OCI-LY1 (cell line): ENCODE results near the gene GLIS1.

Experiments used
- H2AFZ ChIP-seq: fragments of 200-600 bp; sonication (generic), shearing (Covaris generic); 2 replicates; pipeline ENCODE4 v1.6.0; 2014; ENCODE audit warnings: antibody characterized with exemption, mild to moderate bottlenecking, low read length
- H3F3A ChIP-seq: fragments of 200-600 bp; sonication (generic), shearing (Covaris generic); 2 replicates; pipeline ENCODE4 v1.6.0; 2014; ENCODE audit warnings: mild to moderate bottlenecking, antibody characterized with exemption, low read length, moderate library complexity; ENCODE audit not compliant: insufficient read depth
- H3K27ac ChIP-seq: fragments of 200-600 bp; sonication (generic); 2 replicates; pipeline ENCODE4 v1.5.1; 2014; ENCODE audit warnings: low read length, mixed run types, mild to moderate bottlenecking, low read depth; ENCODE audit not compliant: poor library complexity, severe bottlenecking
- H3K27me3 ChIP-seq: fragments of 200-600 bp; sonication (generic); 2 replicates; pipeline ENCODE4 v1.6.0; 2014; ENCODE audit warnings: antibody characterized with exemption, mild to moderate bottlenecking, low read length, moderate library complexity; ENCODE audit not compliant: insufficient read depth
- H3K36me3 ChIP-seq: fragments of 200-600 bp; sonication (generic); 2 replicates; pipeline ENCODE4 v1.6.1; 2014; ENCODE audit warnings: mild to moderate bottlenecking, antibody characterized with exemption, low read length, moderate library complexity, mixed read lengths; ENCODE audit not compliant: insufficient read depth
- H3K4me1 ChIP-seq: fragments of 200-600 bp; sonication (generic); 2 replicates; pipeline ENCODE4 v1.5.1; 2014; ENCODE audit warnings: mild to moderate bottlenecking, low read length, moderate library complexity; ENCODE audit not compliant: insufficient read depth, severe bottlenecking
- H3K4me2 ChIP-seq: fragments of 200-600 bp; sonication (generic), shearing (Covaris generic); 2 replicates; pipeline ENCODE4 v1.6.1; 2014; ENCODE audit warnings: low read length
- H3K4me3 ChIP-seq: fragments of 200-600 bp; sonication (generic); 2 replicates; pipeline ENCODE4 v1.5.1; 2014; ENCODE audit warnings: low read length, low read depth, mild to moderate bottlenecking, mixed read lengths; ENCODE audit not compliant: poor library complexity, severe bottlenecking
- H3K79me2 ChIP-seq: fragments of 200-600 bp; shearing (Covaris generic); 2 replicates; pipeline ENCODE4 v1.6.1; 2016; ENCODE audit warnings: mixed run types, low read length, mixed read lengths; ENCODE audit not compliant: insufficient read depth
- H3K9ac ChIP-seq: fragments of 200-600 bp; sonication (generic), shearing (Covaris generic); 2 replicates; pipeline ENCODE4 v1.6.1; 2014; ENCODE audit warnings: mild to moderate bottlenecking, low read length, mixed read lengths
- H3K9me2 ChIP-seq: fragments of 200-600 bp; sonication (generic), shearing (Covaris generic); 2 replicates; pipeline ENCODE4 v1.6.1; 2014; ENCODE audit warnings: low read depth, mild to moderate bottlenecking, low read length, mixed read lengths
- H3K9me3 ChIP-seq: fragments of 200-600 bp; shearing (Covaris generic); 2 replicates; pipeline ENCODE4 v1.6.1; 2014; ENCODE audit warnings: low read length, mixed read lengths
- H4K20me1 ChIP-seq: fragments of 200-600 bp; sonication (generic), shearing (Covaris generic); 2 replicates; pipeline ENCODE4 v1.6.0; 2016; ENCODE audit warnings: mild to moderate bottlenecking, low read length; ENCODE audit not compliant: insufficient read depth
- CTCF ChIP-seq: fragments of 200-600 bp; sonication (generic), shearing (Covaris generic); IDR thresholded peaks from 2 replicates; pipeline ENCODE4 v1.5.1; 2017; ENCODE audit warnings: mild to moderate bottlenecking, antibody characterized with exemption, low read length, moderate library complexity, mixed read lengths
- EZH2 ChIP-seq: fragments of 200-600 bp; sonication (generic), shearing (Covaris generic); IDR thresholded peaks from 2 replicates; pipeline ENCODE4 v1.8.0; 2017; ENCODE audit warnings: borderline replicate concordance, mixed run types, mild to moderate bottlenecking, antibody characterized with exemption, low read length, moderate library complexity, mixed read lengths

GLIS1 gene

DNA sequence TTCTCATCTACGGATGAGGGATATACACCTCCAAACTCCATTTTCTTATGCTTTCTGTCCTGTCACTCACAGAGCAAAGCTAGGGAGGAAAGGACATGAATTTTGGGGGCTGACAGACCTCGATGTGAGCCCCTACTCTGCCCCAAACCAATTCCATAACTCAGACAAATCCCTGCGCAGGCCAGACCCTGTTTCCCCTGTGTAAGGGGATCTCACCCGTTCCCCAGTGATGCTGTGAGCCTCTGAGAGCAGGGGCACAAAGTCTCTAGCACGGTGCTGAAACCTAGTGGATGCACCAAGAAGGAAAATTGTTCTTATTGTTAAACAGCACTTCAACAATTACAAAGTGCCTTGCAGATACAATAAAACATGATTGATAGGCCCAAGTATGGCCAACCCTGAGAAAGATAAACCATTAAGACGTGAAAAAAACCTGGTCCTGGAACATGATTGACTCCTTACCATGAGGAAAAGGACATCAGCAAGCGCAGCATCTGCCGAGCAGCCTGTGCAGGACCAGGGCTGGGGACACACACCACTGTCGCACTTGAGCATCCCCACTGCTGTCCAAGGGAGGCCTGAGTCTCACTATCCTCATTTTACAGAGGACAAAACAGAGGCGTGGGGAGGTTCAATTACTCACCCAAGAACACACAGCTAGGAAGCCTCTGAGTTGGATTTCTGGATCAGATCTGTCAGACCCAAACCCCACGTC, 137.8 kb downstream of the GLIS1 start:
- H3K79me2 ChIP-seq = no peaks in the 10 kb centered on the region
- no peaks in the 10 kb centered on the region for H3K9me3 ChIP-seq
- H3K4me3 ChIP-seq = no peak overlapping the region
- no peaks in the 10 kb centered on the region for H3K9me2 ChIP-seq
- H4K20me1 ChIP-seq = no peaks in the 10 kb centered on the region
- no peak overlapping the region for H3K9ac ChIP-seq
- no peak overlapping the region for H3K27ac ChIP-seq
- no peak overlapping the region for H3K4me2 ChIP-seq
- H3K4me1 ChIP-seq = no peaks in the 10 kb centered on the region
- no peak overlapping the region for H2AFZ ChIP-seq
- H3K27me3 ChIP-seq = no peaks in the 10 kb centered on the region; the same call in 1 of the 2 replicates
- no peaks in the 10 kb centered on the region for H3F3A ChIP-seq
- TF ChIP-seq EZH2 = no peak
- no peak for TF ChIP-seq CTCF
- H3K36me3 ChIP-seq = no peaks in the 10 kb centered on the region

GRCh38 chr1:53600561-53600960, 138.4 kb downstream of the GLIS1 start:
- Histone ChIP-seq H3K79me2 (no peaks in the 10 kb centered on the region), H3K4me3 (no peak overlapping the region), H3K9me2 (no peaks in the 10 kb centered on the region), H3K27me3 (no peaks in the 10 kb centered on the region), H3K27ac (no peak overlapping the region), H4K20me1 (no peaks in the 10 kb centered on the region), H3K9ac (no peak overlapping the region), H2AFZ (no peak overlapping the region), H3K4me1 (no peaks in the 10 kb centered on the region), H3K9me3 (no peaks in the 10 kb centered on the region), H3K4me2 (no peak overlapping the region), H3K36me3 (no peaks in the 10 kb centered on the region), H3F3A (no peaks in the 10 kb centered on the region)
- no peak for TF ChIP-seq EZH2
- no peak for TF ChIP-seq CTCF

DNA sequence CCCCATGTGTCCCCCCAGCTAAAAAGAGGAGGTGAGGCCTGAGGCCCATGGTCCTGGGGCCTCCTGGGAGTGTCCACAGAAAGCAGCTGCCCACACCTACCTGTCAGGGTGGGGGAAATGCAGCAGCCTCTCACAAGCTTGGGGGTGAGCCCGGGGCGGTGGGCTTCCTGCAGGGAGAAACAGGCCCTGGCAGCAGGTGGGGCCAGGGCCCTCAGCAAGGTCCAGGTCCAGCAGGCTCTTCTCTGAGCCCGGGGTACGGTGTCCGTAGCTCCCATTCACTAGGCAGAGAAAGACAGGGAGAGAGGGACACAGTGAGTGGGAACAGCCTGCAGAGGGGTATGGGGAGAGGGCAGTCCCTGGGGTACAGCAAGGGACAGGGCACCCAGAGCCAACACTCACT, 139.0 kb downstream of the GLIS1 start:
- no peaks in the 10 kb centered on the region for H3K36me3 ChIP-seq
- H3K9me3 ChIP-seq = no peaks in the 10 kb centered on the region
- TF ChIP-seq CTCF (no peak), EZH2 (no peak)
- H3F3A ChIP-seq = no peaks in the 10 kb centered on the region
- no peak overlapping the region for H3K27ac ChIP-seq
- H2AFZ ChIP-seq = no peak overlapping the region
- H3K9me2 ChIP-seq = no peaks in the 10 kb centered on the region
- H3K4me3 ChIP-seq = no peak overlapping the region
- H3K4me1 ChIP-seq = no peaks in the 10 kb centered on the region
- H4K20me1 ChIP-seq = no peaks in the 10 kb centered on the region
- H3K79me2 ChIP-seq = no peaks in the 10 kb centered on the region
- H3K9ac ChIP-seq = no peak overlapping the region
- H3K4me2 ChIP-seq = no peak overlapping the region
- no peaks in the 10 kb centered on the region for H3K27me3 ChIP-seq
